Measurements from ENCODE around the gene LCNL1. TPM values are rescaled to one million over a fixed set of nuclear protein-coding genes. Genes with fewer than 3 reads are reported as not detected.

LCNL1 gene
- total RNA-seq, 1 experiment from 2014 or later: 0.82 TPM

DNA sequence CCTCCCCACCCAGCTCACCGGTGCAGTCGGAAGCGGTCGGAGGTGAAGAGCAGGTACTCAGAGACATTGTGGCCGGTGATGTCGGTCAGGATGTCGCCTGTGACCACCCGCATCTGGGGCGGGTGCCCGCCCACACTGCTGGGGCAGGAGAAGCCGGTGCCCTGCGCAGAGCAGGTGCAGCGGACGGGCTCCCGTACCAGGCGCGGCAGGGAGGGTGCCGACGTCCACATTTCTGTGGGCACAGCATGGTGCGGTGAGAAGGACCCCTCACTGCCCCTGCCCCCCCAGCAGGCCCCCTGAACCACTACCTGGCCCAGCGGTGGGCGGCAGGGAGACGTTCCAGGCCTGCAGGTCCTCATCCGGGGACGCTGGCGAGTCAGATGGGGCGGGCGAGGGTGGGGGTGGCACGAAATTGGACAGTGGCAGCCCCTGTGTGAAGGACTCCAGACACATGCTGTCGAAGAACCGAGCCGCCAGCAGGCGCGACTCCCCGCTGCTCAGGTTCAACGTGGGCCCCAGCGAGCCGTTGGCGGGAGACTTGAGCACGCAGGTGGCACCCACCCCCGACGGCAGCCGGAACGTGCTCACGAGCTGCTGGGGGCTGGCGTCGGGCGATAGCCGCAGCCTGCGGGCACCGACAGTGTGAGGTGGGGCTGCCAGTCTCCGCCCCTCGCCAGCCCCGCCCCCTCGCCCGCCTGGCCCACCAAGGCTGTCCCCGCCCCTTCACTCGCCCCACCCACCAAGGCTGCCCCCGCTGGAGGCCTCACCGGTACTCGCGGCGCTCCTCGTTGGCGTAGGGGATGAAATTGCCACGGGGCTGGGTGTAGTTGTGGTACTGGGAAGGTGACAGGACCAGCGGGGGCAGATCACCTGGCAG lies 30.1 kb downstream of the LCNL1 start:
- in situ Hi-C loops (cut with HindIII; ENCODE audit: low pct_unique_long_range_greater_than_20kb, low sequenced_read_pairs): no loop called here
- ATAC-seq: no peak
- Histone ChIP-seq H3K27me3 (ENCODE audit: control insufficient read depth, insufficient read depth, low read length) (no peaks in the 10 kb centered on the region), H3K36me3 (ENCODE audit: control insufficient read depth, insufficient read depth, low read length) (no peaks in the 10 kb centered on the region), H3K4me3 (ENCODE audit: low read depth in 2 of 2, low read length in 2 of 2) (no peak overlapping the region), H3K27ac (ENCODE audit: low read length) (no peak overlapping the region), H3K4me1 (ENCODE audit: control insufficient read depth, insufficient read depth, low read length) (no peaks in the 10 kb centered on the region), H3K9me3 (ENCODE audit: control insufficient read depth, insufficient read depth, low read depth, low read length) (no peaks in the 10 kb centered on the region)
- TF ChIP-seq, protein P1, sequence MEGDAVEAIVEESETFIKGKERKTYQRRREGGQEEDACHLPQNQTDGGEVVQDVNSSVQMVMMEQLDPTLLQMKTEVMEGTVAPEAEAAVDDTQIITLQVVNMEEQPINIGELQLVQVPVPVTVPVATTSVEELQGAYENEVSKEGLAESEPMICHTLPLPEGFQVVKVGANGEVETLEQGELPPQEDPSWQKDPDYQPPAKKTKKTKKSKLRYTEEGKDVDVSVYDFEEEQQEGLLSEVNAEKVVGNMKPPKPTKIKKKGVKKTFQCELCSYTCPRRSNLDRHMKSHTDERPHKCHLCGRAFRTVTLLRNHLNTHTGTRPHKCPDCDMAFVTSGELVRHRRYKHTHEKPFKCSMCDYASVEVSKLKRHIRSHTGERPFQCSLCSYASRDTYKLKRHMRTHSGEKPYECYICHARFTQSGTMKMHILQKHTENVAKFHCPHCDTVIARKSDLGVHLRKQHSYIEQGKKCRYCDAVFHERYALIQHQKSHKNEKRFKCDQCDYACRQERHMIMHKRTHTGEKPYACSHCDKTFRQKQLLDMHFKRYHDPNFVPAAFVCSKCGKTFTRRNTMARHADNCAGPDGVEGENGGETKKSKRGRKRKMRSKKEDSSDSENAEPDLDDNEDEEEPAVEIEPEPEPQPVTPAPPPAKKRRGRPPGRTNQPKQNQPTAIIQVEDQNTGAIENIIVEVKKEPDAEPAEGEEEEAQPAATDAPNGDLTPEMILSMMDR (IDR thresholded peaks at IDR 0.05): no peak
- TF ChIP-seq POLR2AphosphoS5 (IDR thresholded peaks at IDR 0.05; ENCODE audit: low read depth, low read length): no peak
- no peak for TF ChIP-seq TCF7L2 (IDR thresholded peaks at IDR 0.05; ENCODE audit: low read depth, low read length)
- TF ChIP-seq SIN3A (IDR thresholded peaks at IDR 0.05; ENCODE audit: borderline replicate concordance, insufficient read depth, low read depth, low read length): no peak
- TF ChIP-seq, protein P2, sequence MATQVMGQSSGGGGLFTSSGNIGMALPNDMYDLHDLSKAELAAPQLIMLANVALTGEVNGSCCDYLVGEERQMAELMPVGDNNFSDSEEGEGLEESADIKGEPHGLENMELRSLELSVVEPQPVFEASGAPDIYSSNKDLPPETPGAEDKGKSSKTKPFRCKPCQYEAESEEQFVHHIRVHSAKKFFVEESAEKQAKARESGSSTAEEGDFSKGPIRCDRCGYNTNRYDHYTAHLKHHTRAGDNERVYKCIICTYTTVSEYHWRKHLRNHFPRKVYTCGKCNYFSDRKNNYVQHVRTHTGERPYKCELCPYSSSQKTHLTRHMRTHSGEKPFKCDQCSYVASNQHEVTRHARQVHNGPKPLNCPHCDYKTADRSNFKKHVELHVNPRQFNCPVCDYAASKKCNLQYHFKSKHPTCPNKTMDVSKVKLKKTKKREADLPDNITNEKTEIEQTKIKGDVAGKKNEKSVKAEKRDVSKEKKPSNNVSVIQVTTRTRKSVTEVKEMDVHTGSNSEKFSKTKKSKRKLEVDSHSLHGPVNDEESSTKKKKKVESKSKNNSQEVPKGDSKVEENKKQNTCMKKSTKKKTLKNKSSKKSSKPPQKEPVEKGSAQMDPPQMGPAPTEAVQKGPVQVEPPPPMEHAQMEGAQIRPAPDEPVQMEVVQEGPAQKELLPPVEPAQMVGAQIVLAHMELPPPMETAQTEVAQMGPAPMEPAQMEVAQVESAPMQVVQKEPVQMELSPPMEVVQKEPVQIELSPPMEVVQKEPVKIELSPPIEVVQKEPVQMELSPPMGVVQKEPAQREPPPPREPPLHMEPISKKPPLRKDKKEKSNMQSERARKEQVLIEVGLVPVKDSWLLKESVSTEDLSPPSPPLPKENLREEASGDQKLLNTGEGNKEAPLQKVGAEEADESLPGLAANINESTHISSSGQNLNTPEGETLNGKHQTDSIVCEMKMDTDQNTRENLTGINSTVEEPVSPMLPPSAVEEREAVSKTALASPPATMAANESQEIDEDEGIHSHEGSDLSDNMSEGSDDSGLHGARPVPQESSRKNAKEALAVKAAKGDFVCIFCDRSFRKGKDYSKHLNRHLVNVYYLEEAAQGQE (IDR thresholded peaks at IDR 0.05; ENCODE audit: insufficient read depth in 1 of 2, low read depth in 2 of 2, low read length in 1 of 2): no peak
- BruUV-seq (replicated peaks): no TSS peak
- ChIA-PET CTCF (no interaction called here), POLR2A (no interaction called here)
- no peak for DNase-seq (ENCODE audit: low read depth, low spot score)
- intact Hi-C loops (cut with micrococcal nuclease; ENCODE audit: unreplicated experiment): no loop called here

DNA sequence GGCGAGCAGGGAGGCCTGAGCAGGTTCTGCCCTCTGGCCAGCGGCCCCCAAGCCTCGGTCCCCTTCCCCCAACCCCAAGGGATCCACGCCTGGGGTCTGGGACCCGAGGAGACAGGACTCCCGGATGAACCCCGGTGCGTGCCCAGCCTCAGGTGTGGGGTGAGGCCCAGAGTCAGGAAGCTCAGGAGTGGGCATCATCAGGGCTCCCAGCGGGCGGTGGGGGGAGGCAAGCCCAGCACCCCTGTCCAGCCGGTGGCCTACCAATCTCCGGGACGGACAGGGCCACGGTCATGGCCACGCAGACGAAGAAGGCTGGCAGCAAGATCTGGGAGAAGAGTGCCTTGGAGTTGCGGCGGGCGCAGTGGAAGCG lies 30.8 kb downstream of the LCNL1 start:
- no TSS peak for BruUV-seq (replicated peaks)
- no peaks in the 10 kb centered on the region for H3K9me3 ChIP-seq (ENCODE audit: control insufficient read depth, insufficient read depth, low read depth, low read length)
- intact Hi-C loops (cut with micrococcal nuclease; ENCODE audit: unreplicated experiment): no loop called here
- CTCF ChIA-PET: no interaction called here
- no peaks in the 10 kb centered on the region for H3K36me3 ChIP-seq (ENCODE audit: control insufficient read depth, insufficient read depth, low read length)
- ATAC-seq (no peak), DNase-seq (ENCODE audit: low read depth, low spot score) (no peak)
- POLR2A ChIA-PET: no interaction called here
- H3K4me3 ChIP-seq (ENCODE audit: low read depth in 2 of 2, low read length in 2 of 2): no peak overlapping the region
- no peak for TF ChIP-seq SIN3A (IDR thresholded peaks at IDR 0.05; ENCODE audit: borderline replicate concordance, insufficient read depth, low read depth, low read length)
- TF ChIP-seq, protein P1 (IDR thresholded peaks at IDR 0.05): no peak
- TF ChIP-seq, protein P2 (IDR thresholded peaks at IDR 0.05; ENCODE audit: insufficient read depth in 1 of 2, low read depth in 2 of 2, low read length in 1 of 2): no peak
- TF ChIP-seq TCF7L2 (IDR thresholded peaks at IDR 0.05; ENCODE audit: low read depth, low read length): no peak
- TF ChIP-seq POLR2AphosphoS5 (IDR thresholded peaks at IDR 0.05; ENCODE audit: low read depth, low read length): no peak
- no peak overlapping the region for H3K27ac ChIP-seq (ENCODE audit: low read length)
- in situ Hi-C loops (cut with HindIII; ENCODE audit: low pct_unique_long_range_greater_than_20kb, low sequenced_read_pairs): no loop called here
- no peaks in the 10 kb centered on the region for H3K4me1 ChIP-seq (ENCODE audit: control insufficient read depth, insufficient read depth, low read length)
- H3K27me3 ChIP-seq (ENCODE audit: control insufficient read depth, insufficient read depth, low read length): no peaks in the 10 kb centered on the region

Measured in Panc1 (cell line).